Uterus (tissue), 4 donors: ENCODE measurements around the gene MTMR6. TPM values are rescaled to one million over a fixed set of nuclear protein-coding genes. Genes with fewer than 3 reads are reported as not detected.

Experiments
- DNase-seq, 2 donors: peaks; one replicate each; pipeline ENCODE4 v3.0.0-alpha.2; 2019 to 2020
- H3K27ac ChIP-seq, 2 donors: fragments of 200-600 bp; sonication (generic); 1 replicate in 1 of 2; 2 replicates in 1 of 2; pipeline ENCODE4 v1.5.1; 2016 to 2018
- H3K27me3 ChIP-seq, 2 donors: fragments of 200-600 bp; sonication (generic); one replicate each; pipeline ENCODE4 v1.5.1; 2018 to 2019; ENCODE audit warnings: control low read depth in 1 of 2
- H3K36me3 ChIP-seq, 2 donors: fragments of 200-600 bp; sonication (generic); one replicate each; pipeline ENCODE4 v1.5.1; 2019; ENCODE audit warnings: control low read depth in 1 of 2
- H3K4me1 ChIP-seq, 2 donors: fragments of 200-600 bp; sonication (generic); one replicate each; pipeline ENCODE4 v1.5.1; 2018 to 2019; ENCODE audit warnings: control low read depth in 1 of 2
- H3K4me3 ChIP-seq, 2 donors: fragments of 200-600 bp; sonication (generic); 1 replicate in 1 of 2; 2 replicates in 1 of 2; pipeline ENCODE4 v1.5.1; 2018 to 2019; ENCODE audit warnings: mild to moderate bottlenecking in 1 of 2
- H3K9me3 ChIP-seq, 2 donors: fragments of 200-600 bp; sonication (generic); one replicate each; pipeline ENCODE4 v1.5.1; 2019; ENCODE audit warnings: control low read depth in 1 of 2
- CTCF ChIP-seq, 4 experiments: fragments of 200-600 bp in 2 of 4; fragments of 450-650 bp in 2 of 4; sonication (generic) in 2 of 4; IDR thresholded peaks; one replicate each; pipeline ENCODE4 v1.5.1; 2016 to 2019; ENCODE audit warnings: antibody characterized with exemption in 4 of 4, mild to moderate bottlenecking in 2 of 4, moderate library complexity in 1 of 4
- POLR2A ChIP-seq, 2 donors: fragments of 450-650 bp; IDR thresholded peaks; one replicate each; pipeline ENCODE4 v1.6.1; 2016; ENCODE audit warnings: antibody characterized with exemption in 2 of 2, mild to moderate bottlenecking in 1 of 2, moderate library complexity in 1 of 2
- intact Hi-C: fragments of 100-400 bp; cut with DNase I; formaldehyde crosslinking; loops from one replicate; pipeline ENCODE4 v1.15.1; 2023; ENCODE audit warnings: low total_unique reads
- total RNA-seq, 4 donors: library from RNA; depleted of rRNA in 3 of 4; stranded (reverse); fragments of >200 nt in 3 of 4; gene quantifications; one replicate each; pipeline versions ENCODE4 v1.1.0 to v1.2.4, GENCODE V29; 2014 to 2023
- donor health status: DM: yes; HTN: yes; CAD: no.

The MTMR6 gene
- total RNA-seq, 4 donors from 2014 or later = 10.0 to 36.4 (median 27.3) TPM

- no peaks in the 10 kb centered on the region for H3K36me3 ChIP-seq
- no peak for DNase-seq
- no peak for TF ChIP-seq CTCF (IDR thresholded peaks at IDR 0.05)
- no peak for TF ChIP-seq POLR2A (IDR thresholded peaks at IDR 0.05)
- intact Hi-C loops = no loop called here
- no peaks in the 10 kb centered on the region for H3K9me3 ChIP-seq
- no peaks in the 10 kb centered on the region for H3K4me1 ChIP-seq
- H3K27me3 ChIP-seq = no peaks in the 10 kb centered on the region
- H3K4me3 ChIP-seq = no peak overlapping the region
- no peak overlapping the region for H3K27ac ChIP-seq
These were observed 25.0 kb downstream of the MTMR6 start for GRCh38 chr13:25262261-25262660.

- H3K9me3 ChIP-seq = no peaks in the 10 kb centered on the region
- H3K4me3 ChIP-seq = no peak overlapping the region
- no peak overlapping the region for H3K27ac ChIP-seq
- TF ChIP-seq POLR2A (IDR thresholded peaks at IDR 0.05) = no peak
- TF ChIP-seq CTCF (IDR thresholded peaks at IDR 0.05) = no peak
- intact Hi-C loops = no loop called here
- no peaks in the 10 kb centered on the region for H3K4me1 ChIP-seq
- DNase-seq = no peak
- H3K27me3 ChIP-seq = no peaks in the 10 kb centered on the region
- no peaks in the 10 kb centered on the region for H3K36me3 ChIP-seq
These were observed 33.6 kb downstream of the MTMR6 start for GRCh38 chr13:25253702-25254101.

GRCh38 chr13:25252752-25253151 is 34.5 kb downstream of the MTMR6 start:
- Histone ChIP-seq H3K27me3 (no peaks in the 10 kb centered on the region), H3K4me1 (no peaks in the 10 kb centered on the region), H3K9me3 (no peaks in the 10 kb centered on the region), H3K27ac (no peak overlapping the region), H3K4me3 (no peak overlapping the region), H3K36me3 (no peaks in the 10 kb centered on the region)
- intact Hi-C loops = no loop called here
- TF ChIP-seq CTCF (IDR thresholded peaks at IDR 0.05) = no peak
- TF ChIP-seq POLR2A (IDR thresholded peaks at IDR 0.05) = no peak
- no peak for DNase-seq

GRCh38 chr13:25252225-25252624 is 35.1 kb downstream of the MTMR6 start:
- Histone ChIP-seq H3K4me1 (no peaks in the 10 kb centered on the region), H3K9me3 (no peaks in the 10 kb centered on the region), H3K36me3 (no peaks in the 10 kb centered on the region), H3K4me3 (no peak overlapping the region), H3K27me3 (no peaks in the 10 kb centered on the region), H3K27ac (no peak overlapping the region)
- intact Hi-C loops = no loop called here
- TF ChIP-seq CTCF (IDR thresholded peaks at IDR 0.05) (no peak), POLR2A (IDR thresholded peaks at IDR 0.05) (no peak)
- no peak for DNase-seq

- TF ChIP-seq CTCF (IDR thresholded peaks at IDR 0.05) (no peak), POLR2A (IDR thresholded peaks at IDR 0.05) (no peak)
- Histone ChIP-seq H3K36me3 (no peaks in the 10 kb centered on the region), H3K4me1 (no peaks in the 10 kb centered on the region), H3K9me3 (no peaks in the 10 kb centered on the region), H3K4me3 (no peak overlapping the region), H3K27me3 (no peaks in the 10 kb centered on the region), H3K27ac (no peak overlapping the region)
- DNase-seq = no peak
- intact Hi-C loops = no loop called here
These were observed 38.2 kb downstream of the MTMR6 start for GRCh38 chr13:25249001-25249543.
